Gastroesophageal sphincter (tissue), 3 donors: ENCODE measurements around the gene ROPN1L.
A peak's percentile ranks its signal among the peaks of the same experiment; 100 is the strongest.

Experiments
- CTCF ChIP-seq, 4 experiments: fragments of 200-600 bp in 2 of 4; fragments of 450-650 bp in 2 of 4; sonication (generic) in 1 of 4; IDR thresholded peaks; one replicate each; pipeline ENCODE4 v1.5.1; 2017 to 2019; ENCODE audit warnings: antibody characterized with exemption in 4 of 4, mild to moderate bottlenecking in 2 of 4, moderate library complexity in 2 of 4
- EP300 ChIP-seq: sonication (generic); formaldehyde crosslinking; IDR thresholded peaks from one replicate; pipeline ENCODE4 v1.6.1; 2017; ENCODE audit warnings: antibody characterized with exemption, mild to moderate bottlenecking
- POLR2A ChIP-seq, 2 donors: fragments of 450-650 bp; IDR thresholded peaks; one replicate each; pipeline ENCODE4 v1.6.1; 2017; ENCODE audit warnings: antibody characterized with exemption in 2 of 2, mild to moderate bottlenecking in 2 of 2, moderate library complexity in 1 of 2

GRCh38 chr5:10424124-10424731 lies 17.5 kb upstream of the ROPN1L start:
- peak in 3 of 4 experiments; percentile 8 to 45 (median 34) for TF ChIP-seq CTCF (IDR thresholded peaks at IDR 0.05)
- TF ChIP-seq EP300 = no peak
- no peak for TF ChIP-seq POLR2A (IDR thresholded peaks at IDR 0.05)
